Measurements from ENCODE around the gene URM1.

Gene URM1

GRCh38 chr9:128349772-128350171 is 21.4 kb upstream of the URM1 start:
- no peak for DNase-seq

- no peak for DNase-seq
Observed at GRCh38 chr9:128355451-128355850, 15.7 kb upstream of the URM1 start.

GRCh38 chr9:128358090-128358489 is 13.1 kb upstream of the URM1 start:
- no peak for DNase-seq

- no peak for DNase-seq
Observed at GRCh38 chr9:128358861-128359260, 12.3 kb upstream of the URM1 start.

- DNase-seq: no peak
Observed at GRCh38 chr9:128360826-128361225, 10.3 kb upstream of the URM1 start.

GRCh38 chr9:128361296-128361985 is 9.7 kb upstream of the URM1 start:
- DNase-seq: no peak

- peak; percentile 90 for DNase-seq
Observed at GRCh38 chr9:128361986-128362646, 9.1 kb upstream of the URM1 start.

GRCh38 chr9:128362774-128363173 is 8.4 kb upstream of the URM1 start:
- DNase-seq: no peak

GRCh38 chr9:128365525-128365924 is 5.6 kb upstream of the URM1 start:
- no peak for DNase-seq

GRCh38 chr9:128369024-128369706 is 2.0 kb upstream of the URM1 start:
- no peak for DNase-seq

GRCh38 chr9:128370367-128370751 is 815 bp upstream of the URM1 start:
- no peak for DNase-seq

- DNase-seq: no peak
Observed at GRCh38 chr9:128371630-128372117, 500 bp downstream of the URM1 start.

- no peak for DNase-seq
Observed at GRCh38 chr9:128372188-128372641, 1.0 kb downstream of the URM1 start.

- peak; percentile 18 for DNase-seq
Observed at GRCh38 chr9:128372784-128373183, 1.6 kb downstream of the URM1 start.

- no peak for DNase-seq
Observed at GRCh38 chr9:128374221-128374675, 3.1 kb downstream of the URM1 start.

- no peak for DNase-seq
Observed at GRCh38 chr9:128375865-128376264, 4.7 kb downstream of the URM1 start.

GRCh38 chr9:128382261-128382660 is 11.1 kb downstream of the URM1 start:
- DNase-seq: no peak

GRCh38 chr9:128383007-128383753 is 12.0 kb downstream of the URM1 start:
- DNase-seq: no peak

- no peak for DNase-seq
Observed at GRCh38 chr9:128383791-128384190, 12.6 kb downstream of the URM1 start.

GRCh38 chr9:128384801-128385495 is 13.8 kb downstream of the URM1 start:
- DNase-seq: no peak

- DNase-seq: no peak
Observed at GRCh38 chr9:128385496-128386460, 14.6 kb downstream of the URM1 start.
